Measurements from ENCODE around the gene SMIM14. TPM values are rescaled to one million over a fixed set of nuclear protein-coding genes. Genes with fewer than 3 reads are reported as not detected.

Gene SMIM14
- total RNA-seq, 1 experiment from 2014 or later: 14.5 TPM

GRCh38 chr4:39502019-39502663 is 136.5 kb downstream of the SMIM14 start:
- Histone ChIP-seq H3K4me1 (ENCODE audit: insufficient read depth, low read length, poor library complexity, severe bottlenecking) (no peaks in the 10 kb centered on the region), H3K36me3 (ENCODE audit: insufficient read depth, low read length, poor library complexity, severe bottlenecking) (peaks cover 59% of the 10 kb centered on the region), H3K4me3 (ENCODE audit: low read depth, low read length, poor library complexity, severe bottlenecking) (no peak overlapping the region), H3K9me3 (ENCODE audit: low read depth, low read length, poor library complexity, severe bottlenecking) (no peaks in the 10 kb centered on the region), H3K27ac (ENCODE audit: low read depth, low read length, poor library complexity, severe bottlenecking) (no peak overlapping the region), H3K27me3 (replicated peaks; ENCODE audit: insufficient read depth, low read depth, low read length, poor library complexity) (no peaks in the 10 kb centered on the region)
- no peak for DNase-seq (ENCODE audit: low spot score)
- TF ChIP-seq EZH2 (IDR thresholded peaks at IDR 0.05; ENCODE audit: borderline replicate concordance, low read depth, low read length, poor library complexity, severe bottlenecking) (no peak), CTCF (conservative IDR thresholded peaks at IDR 0.05; ENCODE audit: low read depth, low read length) (no peak)
- ChIA-PET CTCF (no interaction called here), POLR2A (ENCODE audit: low non-redundant PET) (no interaction called here)
- intact Hi-C loops (cut with micrococcal nuclease; ENCODE audit: unreplicated experiment): no loop called here
- no TSS peak for BruUV-seq (replicated peaks)

DNA sequence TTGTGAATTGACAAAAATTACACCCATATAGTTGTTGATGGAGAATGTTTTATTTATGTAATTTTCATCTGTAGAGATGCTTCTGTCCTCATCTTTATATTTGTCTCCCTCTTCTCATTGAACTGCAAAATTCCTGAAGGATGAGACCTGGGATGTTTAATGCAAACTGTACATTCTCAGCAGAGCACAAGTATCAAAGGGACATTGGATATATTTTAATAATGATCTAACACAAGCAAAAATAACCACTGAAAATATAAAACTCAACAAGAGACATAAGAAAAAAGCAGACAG is 140.0 kb downstream of the SMIM14 start:
- no peak for DNase-seq (ENCODE audit: low spot score)
- TF ChIP-seq EZH2 (IDR thresholded peaks at IDR 0.05; ENCODE audit: borderline replicate concordance, low read depth, low read length, poor library complexity, severe bottlenecking): no peak
- TF ChIP-seq CTCF (conservative IDR thresholded peaks at IDR 0.05; ENCODE audit: low read depth, low read length): no peak
- H3K27ac ChIP-seq (ENCODE audit: low read depth, low read length, poor library complexity, severe bottlenecking): no peak overlapping the region
- no peak overlapping the region for H3K4me3 ChIP-seq (ENCODE audit: low read depth, low read length, poor library complexity, severe bottlenecking)
- peaks cover 32% of the 10 kb centered on the region for H3K36me3 ChIP-seq (ENCODE audit: insufficient read depth, low read length, poor library complexity, severe bottlenecking)
- no peaks in the 10 kb centered on the region for H3K9me3 ChIP-seq (ENCODE audit: low read depth, low read length, poor library complexity, severe bottlenecking)
- no peaks in the 10 kb centered on the region for H3K27me3 ChIP-seq (replicated peaks; ENCODE audit: insufficient read depth, low read depth, low read length, poor library complexity)
- H3K4me1 ChIP-seq (ENCODE audit: insufficient read depth, low read length, poor library complexity, severe bottlenecking): no peaks in the 10 kb centered on the region
- POLR2A ChIA-PET (ENCODE audit: low non-redundant PET): no interaction called here
- CTCF ChIA-PET: no interaction called here
- BruUV-seq (replicated peaks): no TSS peak
- intact Hi-C loops (cut with micrococcal nuclease; ENCODE audit: unreplicated experiment): no loop called here

DNA sequence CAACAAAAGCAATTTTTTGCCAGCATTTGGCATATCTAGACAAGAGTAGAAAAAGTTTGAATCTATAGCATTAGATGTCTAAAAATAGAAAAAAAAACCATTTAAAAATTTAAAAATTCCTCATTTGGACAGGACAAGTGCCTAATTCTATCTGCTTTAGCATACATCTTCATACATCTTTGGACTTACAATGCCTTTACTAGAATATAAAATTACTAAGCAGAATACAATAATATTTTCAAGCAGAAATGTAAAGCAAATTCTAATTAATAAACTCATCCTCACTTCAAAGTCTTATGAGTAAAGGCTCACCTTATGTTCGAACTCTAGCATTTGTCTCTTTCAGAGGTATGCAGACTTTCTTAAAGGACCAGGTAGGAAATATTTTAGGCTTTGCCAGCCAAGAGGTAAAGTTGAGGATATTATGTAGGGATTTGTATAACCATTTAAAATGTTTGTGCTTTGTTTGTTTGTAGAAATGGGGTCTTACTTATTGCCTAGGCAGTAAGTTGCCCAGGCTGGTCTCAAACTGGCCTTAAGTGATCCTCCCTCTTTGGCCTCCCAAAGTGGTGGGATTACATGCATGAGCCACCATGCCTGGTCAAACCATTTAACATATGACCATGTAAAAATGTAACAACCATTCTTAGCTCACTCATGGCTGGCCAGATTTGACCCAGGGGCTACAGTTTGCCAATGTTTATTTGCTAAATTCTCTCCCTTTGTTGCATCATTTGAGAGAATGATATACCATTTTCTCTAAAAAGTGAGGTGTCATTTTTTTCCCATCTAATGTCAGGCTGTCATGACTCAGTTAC is 140.5 kb downstream of the SMIM14 start:
- H3K27ac ChIP-seq (ENCODE audit: low read depth, low read length, poor library complexity, severe bottlenecking): no peak overlapping the region

More for the DNA sequence above, 140.5 kb downstream of the SMIM14 start:
- TF ChIP-seq CTCF (conservative IDR thresholded peaks at IDR 0.05; ENCODE audit: low read depth, low read length): no peak
- no peak for TF ChIP-seq EZH2 (IDR thresholded peaks at IDR 0.05; ENCODE audit: borderline replicate concordance, low read depth, low read length, poor library complexity, severe bottlenecking)
- Histone ChIP-seq H3K27me3 (replicated peaks; ENCODE audit: insufficient read depth, low read depth, low read length, poor library complexity) (no peaks in the 10 kb centered on the region), H3K4me3 (ENCODE audit: low read depth, low read length, poor library complexity, severe bottlenecking) (no peak overlapping the region), H3K4me1 (ENCODE audit: insufficient read depth, low read length, poor library complexity, severe bottlenecking) (no peaks in the 10 kb centered on the region), H3K9me3 (ENCODE audit: low read depth, low read length, poor library complexity, severe bottlenecking) (no peaks in the 10 kb centered on the region), H3K36me3 (ENCODE audit: insufficient read depth, low read length, poor library complexity, severe bottlenecking) (peaks cover 26% of the 10 kb centered on the region)
- ChIA-PET CTCF (no interaction called here), POLR2A (ENCODE audit: low non-redundant PET) (no interaction called here)
- DNase-seq (ENCODE audit: low spot score): no peak
- intact Hi-C loops (cut with micrococcal nuclease; ENCODE audit: unreplicated experiment): no loop called here
- no TSS peak for BruUV-seq (replicated peaks)

Other genes starting within 250 kb of the SMIM14 start
- gene KLB, start 231.9 kb downstream of the SMIM14 start, total RNA-seq (2021): not detected in 2 replicates
- 907 and 971 TPM in 2 replicates for gene RPL9, start 179.9 kb downstream of the SMIM14 start, total RNA-seq (2021)
- gene LIAS, start 179.8 kb downstream of the SMIM14 start, total RNA-seq (2021): 17.6 and 19.1 TPM in 2 replicates
- 52.5 and 62.1 TPM in 2 replicates for gene UGDH, start 111.4 kb downstream of the SMIM14 start, total RNA-seq (2021)
- 137 and 138 TPM in 2 replicates for gene UBE2K, start 59.3 kb upstream of the SMIM14 start, total RNA-seq (2021)